Measurements from ENCODE around the gene AGFG2. TPM values are rescaled to one million over a fixed set of nuclear protein-coding genes. Genes with fewer than 3 reads are reported as not detected.

Gene AGFG2
- total and polyA plus RNA-seq, 2 of the 13 experiments (the other 11 are each of a cell fraction or from before 2014, with no cell fraction given) = 125 to 132 TPM

- intact Hi-C loops (cut with micrococcal nuclease; ENCODE audit: unreplicated experiment) = no loop called here
- ChIA-PET POLR2A (interaction anchor here (2.9 kb wide), 1 partner anchor 18 kb away, joined by 19 read pairs; the partner anchor contains the start of genes FBXO24 and LRCH4), CTCF (ENCODE audit: low intra/inter-chr PET ratio, low total read pairs) (no interaction called here)
- Histone ChIP-seq H3K4me1 (ENCODE audit: insufficient read depth, low read length) (peaks cover 41% of the 10 kb centered on the region), H3K27me3 (ENCODE audit: control insufficient read depth in 1 of 2, insufficient read depth in 2 of 2, low read length in 2 of 2) (0 out of 5 replicates have a peak, but pooled peaks cover 0 to 2% of the 10 kb centered on the region in 2 experiments), H3K4me2 (ENCODE audit: low read depth, low read length) (no peak overlapping the region), H3K9me3 (ENCODE audit: low read length) (no peaks in the 10 kb centered on the region), H3K36me3 (replicated peaks in 1 of 2; ENCODE audit: control insufficient read depth in 1 of 2, insufficient read depth in 2 of 2, low read length in 2 of 2) (no peaks in the 10 kb centered on the region), H3K79me2 (ENCODE audit: insufficient read depth, low read length) (no peaks in the 10 kb centered on the region), H4K20me1 (ENCODE audit: insufficient read depth, low read length) (no peaks in the 10 kb centered on the region), H3K9ac (ENCODE audit: insufficient read depth, low read depth, low read length) (no peak overlapping the region), H2AFZ (ENCODE audit: low read length) (no peak overlapping the region), H3K4me3 (replicated peaks in 1 of 3; ENCODE audit: insufficient read depth in 1 of 3, low read depth in 2 of 3, low read length in 3 of 3) (no peak overlapping the region), H3K27ac (ENCODE audit: extremely low read length, insufficient read depth, low read length) (no peak overlapping the region)
- in situ Hi-C loops (cut with HindIII; ENCODE audit: extremely low pct_ligation_motif_present, low pct_unique_long_range_greater_than_20kb) = no loop called here
- DNase-seq (ENCODE audit: low spot score) = no peak
- no TSS peak for BruUV-seq (replicated peaks)
- 95% methylated on average over 42 of the region's 70 CpGs for WGBS (ENCODE audit: low lambda C conversion rate)
- TF ChIP-seq RFXANK (CRISPR knock-in tag; IDR thresholded peaks at IDR 0.05) (no peak), ZNF329 (CRISPR knock-in tag; IDR thresholded peaks at IDR 0.05; ENCODE audit: low read depth) (no peak), ZNF143 (CRISPR knock-in tag; IDR thresholded peaks at IDR 0.05) (no peak), FOXA3 (CRISPR knock-in tag; IDR thresholded peaks at IDR 0.05) (no peak), CHD2 (IDR thresholded peaks at IDR 0.05; ENCODE audit: low read depth, low read length) (no peak), KDM5A (IDR thresholded peaks at IDR 0.05; ENCODE audit: borderline replicate concordance, low read length) (no peak), ATM (IDR thresholded peaks at IDR 0.05; ENCODE audit: borderline replicate concordance) (no peak)
- TF ChIP-seq, protein P1, sequence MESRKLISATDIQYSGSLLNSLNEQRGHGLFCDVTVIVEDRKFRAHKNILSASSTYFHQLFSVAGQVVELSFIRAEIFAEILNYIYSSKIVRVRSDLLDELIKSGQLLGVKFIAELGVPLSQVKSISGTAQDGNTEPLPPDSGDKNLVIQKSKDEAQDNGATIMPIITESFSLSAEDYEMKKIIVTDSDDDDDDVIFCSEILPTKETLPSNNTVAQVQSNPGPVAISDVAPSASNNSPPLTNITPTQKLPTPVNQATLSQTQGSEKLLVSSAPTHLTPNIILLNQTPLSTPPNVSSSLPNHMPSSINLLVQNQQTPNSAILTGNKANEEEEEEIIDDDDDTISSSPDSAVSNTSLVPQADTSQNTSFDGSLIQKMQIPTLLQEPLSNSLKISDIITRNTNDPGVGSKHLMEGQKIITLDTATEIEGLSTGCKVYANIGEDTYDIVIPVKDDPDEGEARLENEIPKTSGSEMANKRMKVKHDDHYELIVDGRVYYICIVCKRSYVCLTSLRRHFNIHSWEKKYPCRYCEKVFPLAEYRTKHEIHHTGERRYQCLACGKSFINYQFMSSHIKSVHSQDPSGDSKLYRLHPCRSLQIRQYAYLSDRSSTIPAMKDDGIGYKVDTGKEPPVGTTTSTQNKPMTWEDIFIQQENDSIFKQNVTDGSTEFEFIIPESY (CRISPR knock-in tag; IDR thresholded peaks at IDR 0.05) = peak; percentile 92
- FAIRE-seq = no peak
- no peak for ATAC-seq
Observed at GRCh38 chr7:100604028-100604975, 65.3 kb downstream of the AGFG2 start.
